ENCODE measurements around the gene CABLES2. TPM values are rescaled to one million over a fixed set of nuclear protein-coding genes. Genes with fewer than 3 reads are reported as not detected.
A peak's percentile ranks its signal among the peaks of the same experiment; 100 is the strongest.

CABLES2 gene
- total RNA-seq, 1 donor from 2014 or later: 6.9 TPM

GRCh38 chr20:62412194-62413024, 5.3 kb upstream of the CABLES2 start:
- H3K36me3 ChIP-seq (ENCODE audit: control insufficient read depth, insufficient read depth, low read length): no peaks in the 10 kb centered on the region
- no peak for TF ChIP-seq CTCF (IDR thresholded peaks at IDR 0.05; ENCODE audit: insufficient read depth, low read length, poor library complexity, severe bottlenecking)
- H3K4me3 ChIP-seq (ENCODE audit: low read depth, low read length): no peak overlapping the region
- no peak for DNase-seq (ENCODE audit: low read depth)
- H3K27me3 ChIP-seq (ENCODE audit: control insufficient read depth, insufficient read depth, low read length): peaks cover 29% of the 10 kb centered on the region

GRCh38 chr20:62411479-62412193, 4.6 kb upstream of the CABLES2 start:
- Histone ChIP-seq H3K36me3 (ENCODE audit: control insufficient read depth, insufficient read depth, low read length) (no peaks in the 10 kb centered on the region), H3K4me3 (ENCODE audit: low read depth, low read length) (no peak overlapping the region), H3K27me3 (ENCODE audit: control insufficient read depth, insufficient read depth, low read length) (peaks cover 27% of the 10 kb centered on the region)
- TF ChIP-seq CTCF (IDR thresholded peaks at IDR 0.05; ENCODE audit: insufficient read depth, low read length, poor library complexity, severe bottlenecking): no peak
- DNase-seq (ENCODE audit: low read depth): no peak

- H3K27me3 ChIP-seq (ENCODE audit: control insufficient read depth, insufficient read depth, low read length): peaks cover 23% of the 10 kb centered on the region
- H3K4me3 ChIP-seq (ENCODE audit: low read depth, low read length): no peak overlapping the region
- TF ChIP-seq CTCF (IDR thresholded peaks at IDR 0.05; ENCODE audit: insufficient read depth, low read length, poor library complexity, severe bottlenecking): no peak
- H3K36me3 ChIP-seq (ENCODE audit: control insufficient read depth, insufficient read depth, low read length): no peaks in the 10 kb centered on the region
- DNase-seq (ENCODE audit: low read depth): no peak
Observed at GRCh38 chr20:62410746-62411478, 3.8 kb upstream of the CABLES2 start.

- TF ChIP-seq CTCF (IDR thresholded peaks at IDR 0.05; ENCODE audit: insufficient read depth, low read length, poor library complexity, severe bottlenecking): peak; percentile 70
- DNase-seq (ENCODE audit: low read depth): no peak
- no peak overlapping the region for H3K4me3 ChIP-seq (ENCODE audit: low read depth, low read length)
- H3K36me3 ChIP-seq (ENCODE audit: control insufficient read depth, insufficient read depth, low read length): no peaks in the 10 kb centered on the region
- peaks cover 19% of the 10 kb centered on the region for H3K27me3 ChIP-seq (ENCODE audit: control insufficient read depth, insufficient read depth, low read length)
Observed at GRCh38 chr20:62409931-62410745, 3.1 kb upstream of the CABLES2 start.

GRCh38 chr20:62409086-62409853, 2.2 kb upstream of the CABLES2 start:
- Histone ChIP-seq H3K36me3 (ENCODE audit: control insufficient read depth, insufficient read depth, low read length) (no peaks in the 10 kb centered on the region), H3K4me3 (ENCODE audit: low read depth, low read length) (no peak overlapping the region), H3K27me3 (ENCODE audit: control insufficient read depth, insufficient read depth, low read length) (peaks cover 16% of the 10 kb centered on the region)
- TF ChIP-seq CTCF (IDR thresholded peaks at IDR 0.05; ENCODE audit: insufficient read depth, low read length, poor library complexity, severe bottlenecking): no peak
- no peak for DNase-seq (ENCODE audit: low read depth)
